Muscle layer of colon (tissue), 2 donors: ENCODE data around the gene HIPK2.

Experiments used
- H3K27ac ChIP-seq: one replicate; pipeline ENCODE4 v1.7.0; 2013; ENCODE audit warnings: low read depth, mild to moderate bottlenecking, low read length, moderate library complexity
- H3K27me3 ChIP-seq, 2 donors: one replicate each; pipeline ENCODE4 v1.7.0; 2013; ENCODE audit warnings: low read length in 2 of 2, mild to moderate bottlenecking in 2 of 2; ENCODE audit not compliant: insufficient read depth in 2 of 2, control insufficient read depth in 1 of 2
- H3K36me3 ChIP-seq: one replicate; pipeline ENCODE4 v1.7.0; 2013; ENCODE audit warnings: mild to moderate bottlenecking, low read length; ENCODE audit not compliant: insufficient read depth
- H3K4me1 ChIP-seq: one replicate; pipeline ENCODE4 v1.7.0; 2013; ENCODE audit warnings: mild to moderate bottlenecking, low read length; ENCODE audit not compliant: insufficient read depth
- H3K4me3 ChIP-seq, 2 donors: one replicate each; pipeline ENCODE4 v1.7.0; 2013; ENCODE audit warnings: low read length in 2 of 2, low read depth in 1 of 2, mild to moderate bottlenecking in 1 of 2, moderate library complexity in 1 of 2
- H3K9ac ChIP-seq: one replicate; pipeline ENCODE4 v1.7.0; 2013; ENCODE audit warnings: low read length
- H3K9me3 ChIP-seq: one replicate; pipeline ENCODE4 v1.7.0; 2013; ENCODE audit warnings: mild to moderate bottlenecking, low read length
- donor health status: abdominal sarcoma.
- donor health status: Adenocarcinoma of cecum.

The HIPK2 gene

DNA sequence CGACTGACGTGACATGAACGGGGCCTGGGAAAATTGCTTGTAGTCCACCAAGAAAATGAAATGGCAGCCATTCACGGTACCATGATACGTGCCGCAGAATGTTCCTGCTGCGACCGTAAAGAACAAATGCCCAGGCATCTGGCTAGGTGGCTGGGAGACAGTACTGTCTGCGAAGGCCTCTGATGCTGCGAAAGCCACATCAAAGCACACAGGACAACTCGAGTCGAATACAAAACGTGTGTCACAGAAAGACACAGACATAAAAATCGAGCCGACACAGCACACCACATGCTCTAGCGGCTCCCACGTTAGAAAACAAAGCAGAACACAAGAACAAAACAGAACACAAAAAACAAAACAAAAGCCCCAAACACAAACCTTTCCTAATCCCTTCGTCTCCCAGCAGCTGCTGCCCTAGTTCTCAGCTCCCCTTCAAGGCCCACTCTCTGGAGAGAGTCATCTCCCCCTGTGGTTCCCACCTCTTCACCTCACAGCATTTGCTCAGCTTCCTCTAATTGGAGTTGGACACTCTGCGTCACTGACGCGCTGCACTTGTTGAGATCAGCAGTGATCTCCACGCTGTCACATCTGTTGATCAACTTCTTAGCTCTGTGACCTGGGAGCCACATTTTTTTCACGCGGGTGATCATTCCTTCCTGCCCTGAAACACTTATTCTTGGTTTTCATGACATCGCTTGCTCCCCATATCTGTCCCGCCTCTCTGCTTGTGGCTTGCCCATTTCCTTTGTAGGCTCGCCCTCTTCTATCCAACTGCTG, 142.1 kb downstream of the HIPK2 start:
- Histone ChIP-seq H3K9me3 (no peaks in the 10 kb centered on the region), H3K36me3 (peaks cover 8% of the 10 kb centered on the region), H3K27ac (no peak overlapping the region), H3K27me3 (no peaks in the 10 kb centered on the region), H3K4me1 (no peaks in the 10 kb centered on the region), H3K9ac (no peak overlapping the region), H3K4me3 (no peak overlapping the region)

DNA sequence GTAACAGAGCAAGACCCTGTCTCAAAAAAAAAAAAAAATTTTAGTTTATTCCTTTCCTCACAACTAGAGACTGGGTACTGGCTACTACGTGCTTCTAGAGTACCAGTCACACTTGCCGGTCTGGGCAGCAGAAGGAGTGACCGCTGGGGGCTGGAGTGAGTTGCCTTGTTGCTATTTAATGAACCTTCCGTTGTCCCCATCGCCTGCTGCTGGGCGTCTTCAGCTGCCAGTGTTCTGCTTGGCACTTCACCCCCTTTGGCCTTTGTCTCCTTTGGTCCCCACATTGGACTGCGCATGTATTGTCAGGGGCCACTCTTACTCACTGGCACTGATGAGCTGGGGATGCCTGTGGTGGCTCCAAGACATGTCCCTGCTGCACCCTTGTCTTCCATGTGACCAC, 143.7 kb downstream of the HIPK2 start:
- Histone ChIP-seq H3K4me3 (no peak overlapping the region), H3K27me3 (no peaks in the 10 kb centered on the region), H3K27ac (no peak overlapping the region), H3K36me3 (peaks cover 10% of the 10 kb centered on the region), H3K9me3 (no peaks in the 10 kb centered on the region), H3K4me1 (no peaks in the 10 kb centered on the region), H3K9ac (no peak overlapping the region)

DNA sequence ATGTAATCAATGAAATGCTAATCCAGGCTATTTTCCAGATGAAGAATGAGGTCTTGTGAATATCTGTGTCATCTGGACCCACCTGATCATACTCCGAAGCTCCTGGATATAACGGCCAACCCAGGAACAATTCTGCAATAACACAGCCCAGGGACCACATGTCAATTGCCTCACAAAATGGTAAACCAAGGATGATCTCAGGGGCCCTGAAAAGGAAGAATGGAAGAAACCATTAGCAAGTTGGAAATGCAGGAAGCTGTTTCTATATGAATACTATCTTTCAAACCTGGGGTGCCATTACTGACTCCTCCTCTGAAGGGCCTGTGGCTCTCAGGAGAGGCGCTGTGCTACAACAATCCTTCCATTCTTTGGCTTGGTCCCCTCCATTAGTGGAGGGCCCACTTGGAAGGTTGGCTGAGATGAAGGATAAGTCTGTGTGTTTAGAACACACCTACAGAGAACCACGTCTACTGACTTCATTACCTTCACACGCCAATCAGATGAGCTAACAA, 146.2 kb downstream of the HIPK2 start:
- H3K9ac ChIP-seq: no peak overlapping the region
- H3K4me1 ChIP-seq: no peaks in the 10 kb centered on the region
- H3K4me3 ChIP-seq: no peak overlapping the region
- peaks cover 13% of the 10 kb centered on the region for H3K36me3 ChIP-seq
- H3K27me3 ChIP-seq: no peaks in the 10 kb centered on the region
- H3K27ac ChIP-seq: no peak overlapping the region
- no peaks in the 10 kb centered on the region for H3K9me3 ChIP-seq

DNA sequence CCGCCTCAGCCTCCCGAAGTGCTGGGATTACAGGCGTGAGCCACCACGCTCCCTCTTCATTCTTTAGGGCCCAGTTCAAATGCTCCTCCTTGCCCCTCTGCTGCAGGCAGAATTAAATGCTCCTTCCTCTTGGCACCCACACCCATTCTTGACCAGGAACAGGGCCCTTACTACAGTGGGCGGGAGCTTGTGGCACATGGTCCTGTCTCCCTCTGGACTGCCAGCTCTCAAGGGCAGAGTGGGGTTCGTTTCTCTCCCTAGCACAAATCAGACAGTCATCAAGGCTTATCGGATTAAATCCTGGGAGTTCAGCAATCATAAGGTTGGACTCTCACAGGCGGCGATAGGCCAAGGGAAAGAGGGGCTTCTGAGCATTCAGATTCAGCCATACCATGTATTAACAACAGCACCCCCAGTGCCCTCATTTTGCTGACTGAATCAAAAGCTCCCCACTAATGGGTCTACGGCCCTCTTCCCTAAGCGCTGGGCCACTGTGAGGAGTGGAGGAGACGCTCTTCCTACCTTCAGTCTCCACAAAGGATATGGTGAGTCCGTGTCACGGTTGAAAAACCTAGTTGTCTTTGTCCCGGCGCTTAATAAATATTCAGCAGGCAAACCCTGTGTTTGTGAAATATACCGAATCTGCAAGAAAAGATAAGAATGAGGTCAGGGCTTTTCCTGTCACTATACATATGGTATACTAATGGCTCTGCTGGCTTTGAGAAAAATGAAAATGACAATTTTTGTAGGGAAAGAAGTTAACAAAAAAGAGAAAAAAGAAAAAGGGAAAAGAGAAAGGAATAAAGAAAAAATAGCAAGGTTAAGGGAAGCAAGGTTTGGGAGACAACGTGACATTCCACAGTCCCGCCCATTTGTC, 146.9 kb downstream of the HIPK2 start:
- Histone ChIP-seq H3K27ac (no peak overlapping the region), H3K9me3 (no peaks in the 10 kb centered on the region), H3K27me3 (no peaks in the 10 kb centered on the region), H3K4me1 (no peaks in the 10 kb centered on the region), H3K36me3 (peaks cover 14% of the 10 kb centered on the region), H3K4me3 (no peak overlapping the region), H3K9ac (no peak overlapping the region)

DNA sequence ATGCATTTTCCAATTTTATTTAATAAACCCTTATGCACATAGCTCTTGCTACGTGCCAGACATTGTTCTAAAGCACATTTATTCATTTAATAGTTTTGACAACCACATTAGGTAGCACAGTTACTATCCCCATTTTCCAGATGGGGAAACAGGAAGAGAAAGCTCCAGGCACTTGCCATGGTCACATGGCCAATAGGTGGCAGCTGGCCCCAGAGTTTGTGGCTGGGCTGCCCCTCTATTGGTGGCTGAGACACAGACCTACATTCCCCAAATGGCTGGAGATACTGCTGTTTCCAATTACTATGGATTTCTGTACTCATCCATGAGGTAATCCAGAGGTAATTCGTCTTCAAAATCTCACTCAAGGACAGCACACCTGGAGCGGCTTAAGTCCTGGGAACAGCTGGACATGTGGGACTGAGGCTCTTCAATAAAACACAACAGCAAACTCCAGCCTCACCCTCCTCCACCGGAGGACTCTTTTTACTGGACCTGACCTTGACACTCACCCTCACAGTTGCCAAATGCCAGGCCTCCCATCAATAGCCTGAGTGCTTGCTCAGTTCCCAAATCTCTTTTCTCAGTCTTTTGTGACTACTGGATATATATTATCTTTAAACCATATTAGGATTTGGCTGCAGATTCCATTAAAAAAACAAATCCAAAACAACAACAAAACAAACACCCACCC, 148.3 kb downstream of the HIPK2 start:
- Histone ChIP-seq H3K27me3 (no peaks in the 10 kb centered on the region), H3K9ac (no peak overlapping the region), H3K4me1 (no peaks in the 10 kb centered on the region), H3K4me3 (no peak overlapping the region), H3K27ac (no peak overlapping the region), H3K36me3 (peaks cover 22% of the 10 kb centered on the region), H3K9me3 (no peaks in the 10 kb centered on the region)

DNA sequence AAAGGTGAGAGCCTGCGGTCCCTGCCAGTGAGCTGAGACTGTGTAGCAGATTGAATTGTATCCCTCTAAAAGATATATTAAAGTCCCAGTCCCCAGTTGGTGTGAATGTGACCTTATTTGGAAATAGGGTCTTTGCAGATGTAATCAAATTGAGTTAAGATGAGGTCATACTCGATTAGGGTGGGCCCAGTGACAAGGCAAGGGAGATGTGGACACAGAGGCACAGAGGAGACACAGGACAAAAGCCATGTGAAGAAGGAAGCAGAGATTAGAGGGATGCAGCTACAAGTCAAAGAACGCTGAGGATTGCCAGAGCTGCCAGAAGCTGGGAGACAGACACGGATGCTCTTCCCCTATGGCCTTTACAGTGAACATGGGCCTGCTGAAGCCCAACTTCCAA, 150.0 kb downstream of the HIPK2 start:
- Histone ChIP-seq H3K4me3 (no peak overlapping the region), H3K27me3 (no peaks in the 10 kb centered on the region), H3K27ac (no peak overlapping the region), H3K9me3 (no peaks in the 10 kb centered on the region), H3K4me1 (no peaks in the 10 kb centered on the region), H3K9ac (no peak overlapping the region), H3K36me3 (peaks cover 22% of the 10 kb centered on the region)

DNA sequence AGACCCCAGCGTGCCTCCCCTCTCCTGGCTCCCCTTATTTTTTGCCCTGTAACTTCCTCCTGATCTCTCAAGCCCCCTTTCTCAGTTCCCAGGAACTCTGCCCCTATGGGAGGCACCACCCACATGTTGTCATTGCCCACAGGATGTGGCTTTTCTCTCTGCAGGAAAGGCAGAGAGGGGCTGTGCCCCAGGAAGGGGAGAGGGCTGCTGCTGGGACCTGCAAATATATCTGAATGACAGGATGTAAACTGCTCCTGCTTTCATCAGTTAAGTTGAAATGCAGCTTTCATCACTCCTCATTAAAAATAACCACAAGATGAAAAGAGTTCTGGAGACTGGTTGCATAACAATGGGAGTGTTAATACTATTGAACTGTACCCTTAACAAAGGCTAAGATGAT, 151.0 kb downstream of the HIPK2 start:
- Histone ChIP-seq H3K36me3 (peaks cover 22% of the 10 kb centered on the region), H3K9me3 (no peaks in the 10 kb centered on the region), H3K27me3 (no peaks in the 10 kb centered on the region), H3K27ac (no peak overlapping the region), H3K4me3 (no peak overlapping the region), H3K9ac (no peak overlapping the region), H3K4me1 (no peaks in the 10 kb centered on the region)

DNA sequence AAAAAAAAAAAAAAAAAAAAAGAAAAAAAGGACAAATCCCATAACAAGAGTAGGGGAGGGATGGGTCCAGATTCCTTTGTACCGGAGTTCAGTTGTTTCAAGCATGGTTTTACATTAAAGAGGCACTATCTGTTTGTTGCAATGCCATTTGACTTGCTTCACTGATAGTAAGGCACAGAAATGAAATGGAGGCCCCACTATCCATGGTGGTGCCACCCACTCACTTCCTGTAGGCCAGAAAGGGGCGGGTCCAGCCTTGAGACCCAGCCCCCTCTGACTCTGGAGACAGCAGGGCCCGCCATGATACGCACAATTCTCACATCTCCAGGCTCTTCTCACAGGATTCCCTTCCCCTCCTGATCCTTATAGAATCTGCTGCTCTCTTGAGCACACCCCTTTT, 154.3 kb downstream of the HIPK2 start:
- Histone ChIP-seq H3K9ac (no peak overlapping the region), H3K4me1 (no peaks in the 10 kb centered on the region), H3K27me3 (no peaks in the 10 kb centered on the region), H3K4me3 (no peak overlapping the region), H3K9me3 (no peaks in the 10 kb centered on the region), H3K36me3 (peaks cover 12% of the 10 kb centered on the region), H3K27ac (no peak overlapping the region)

DNA sequence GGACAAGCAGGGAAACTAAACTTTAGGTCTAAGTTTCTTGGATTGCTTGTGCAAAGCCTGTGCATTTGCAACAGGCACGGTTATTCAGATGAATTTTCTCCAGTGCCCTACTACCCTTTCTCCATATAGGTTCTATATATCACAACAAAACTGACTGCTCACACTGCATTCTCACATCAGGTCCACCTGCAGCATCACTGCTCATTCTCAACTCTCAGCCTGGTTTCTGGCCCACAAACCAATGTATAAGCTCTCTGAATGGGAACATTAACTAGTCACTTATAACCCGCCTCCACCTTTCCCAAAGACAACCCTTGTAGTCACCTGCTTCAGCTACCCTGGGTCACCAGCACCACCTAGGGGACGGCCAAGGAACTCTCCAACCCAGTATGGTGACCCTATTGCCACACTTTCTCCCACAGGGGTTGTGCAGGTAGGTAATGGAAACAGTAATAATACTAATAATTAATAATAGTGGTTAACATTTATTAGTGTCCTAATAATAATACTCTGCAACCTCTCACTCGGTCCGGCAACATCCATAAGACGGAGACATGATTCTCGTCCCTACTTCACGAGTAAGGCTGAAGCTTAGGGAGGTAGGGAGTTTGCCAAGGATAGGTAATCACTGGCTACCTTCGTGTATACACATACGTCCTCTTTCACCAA, 157.0 kb downstream of the HIPK2 start:
- no peak overlapping the region for H3K4me3 ChIP-seq
- H3K27me3 ChIP-seq: no peaks in the 10 kb centered on the region
- H3K36me3 ChIP-seq: peaks cover 20% of the 10 kb centered on the region
- no peak overlapping the region for H3K27ac ChIP-seq
- no peaks in the 10 kb centered on the region for H3K4me1 ChIP-seq
- no peaks in the 10 kb centered on the region for H3K9me3 ChIP-seq
- no peak overlapping the region for H3K9ac ChIP-seq

DNA sequence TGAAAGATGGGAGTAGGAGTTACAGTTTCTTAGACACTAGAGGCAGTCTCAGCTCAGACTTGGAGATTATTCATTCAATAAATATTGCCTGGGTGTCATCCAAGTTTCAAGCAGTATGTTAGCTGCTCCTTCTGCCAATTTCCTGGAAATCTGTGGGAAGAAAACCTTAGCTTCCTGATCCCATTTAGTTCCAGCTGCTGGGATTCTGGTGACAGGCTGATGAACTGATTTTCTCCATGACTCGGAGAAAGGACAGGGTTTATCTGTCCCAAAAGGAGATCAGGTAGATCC, 158.5 kb downstream of the HIPK2 start:
- no peak overlapping the region for H3K4me3 ChIP-seq
- H3K9ac ChIP-seq: no peak overlapping the region
- peaks cover 18% of the 10 kb centered on the region for H3K36me3 ChIP-seq
- H3K9me3 ChIP-seq: no peaks in the 10 kb centered on the region
- H3K27ac ChIP-seq: no peak overlapping the region
- H3K4me1 ChIP-seq: no peaks in the 10 kb centered on the region
- H3K27me3 ChIP-seq: no peaks in the 10 kb centered on the region
